Gastroesophageal sphincter (tissue), 3 donors: Measurements from ENCODE around the gene CEP170B.

Experiments used
- CTCF ChIP-seq, 4 experiments: fragments of 200-600 bp in 2 of 4; fragments of 450-650 bp in 2 of 4; sonication (generic) in 1 of 4; IDR thresholded peaks; one replicate each; pipeline ENCODE4 v1.5.1; 2017 to 2019; ENCODE audit warnings: antibody characterized with exemption in 4 of 4, mild to moderate bottlenecking in 2 of 4, moderate library complexity in 2 of 4
- EP300 ChIP-seq: sonication (generic); formaldehyde crosslinking; IDR thresholded peaks from one replicate; pipeline ENCODE4 v1.6.1; 2017; ENCODE audit warnings: antibody characterized with exemption, mild to moderate bottlenecking
- POLR2A ChIP-seq, 2 donors: fragments of 450-650 bp; IDR thresholded peaks; one replicate each; pipeline ENCODE4 v1.6.1; 2017; ENCODE audit warnings: antibody characterized with exemption in 2 of 2, mild to moderate bottlenecking in 2 of 2, moderate library complexity in 1 of 2
- POLR2AphosphoS5 ChIP-seq: sonication (generic); formaldehyde crosslinking; IDR thresholded peaks from one replicate; pipeline ENCODE4 v1.6.1; 2017; ENCODE audit warnings: antibody characterized with exemption

GRCh38 chr14:104930526-104931303, 65.6 kb downstream of the CEP170B start:
- no peak for TF ChIP-seq CTCF (IDR thresholded peaks at IDR 0.05)
- TF ChIP-seq POLR2AphosphoS5: no peak
- no peak for TF ChIP-seq EP300
- TF ChIP-seq POLR2A (IDR thresholded peaks at IDR 0.05): no peak
